Heart right ventricle (tissue), 16 donors: Measurements from ENCODE around the gene SART3. TPM values are rescaled to one million over a fixed set of nuclear protein-coding genes. Genes with fewer than 3 reads are reported as not detected.
"Not testable (repeated sequence)": the region's sequence is repeated elsewhere in the genome, so short reads cannot be mapped to it uniquely, and the experiment has no call there.

Experiments used
- ATAC-seq, 8 donors: fragments of 200-7000 bp; cut with Tn5 transposase; one replicate each; pipeline ENCODE4 v1.9.1; 2020; ENCODE audit warnings: mild to moderate bottlenecking in 8 of 8, moderate library complexity in 8 of 8, moderate number of reproducible peaks in 1 of 8
- DNase-seq, 2 donors: peaks; one replicate each; pipeline ENCODE4 v3.0.0-alpha.2; 2020
- H3K27ac ChIP-seq, 10 donors: fragments of 200-600 bp; sonication (generic) in 2 of 10; one replicate each; pipeline versions ENCODE4 v1.5.0 to v1.8.0; 2020 to 2022; ENCODE audit warnings: mild to moderate bottlenecking in 3 of 10
- H3K27me3 ChIP-seq, 7 donors: fragments of 200-600 bp; one replicate each; pipeline ENCODE4 v1.8.0; 2021 to 2022; ENCODE audit warnings: mild to moderate bottlenecking in 2 of 7
- H3K36me3 ChIP-seq, 9 donors: fragments of 200-600 bp; sonication (generic) in 1 of 9; one replicate each; pipeline versions ENCODE4 v1.5.0 to v1.8.0; 2020 to 2022; ENCODE audit warnings: mild to moderate bottlenecking in 2 of 9
- H3K4me1 ChIP-seq, 9 donors: fragments of 200-600 bp; sonication (generic) in 1 of 9; one replicate each; pipeline versions ENCODE4 v1.5.0 to v1.8.0; 2020 to 2022; ENCODE audit warnings: mild to moderate bottlenecking in 4 of 9
- H3K4me3 ChIP-seq, 10 donors: fragments of 200-600 bp; sonication (generic) in 2 of 10; one replicate each; pipeline versions ENCODE4 v1.5.0 to v1.8.0; 2020 to 2022; ENCODE audit warnings: mild to moderate bottlenecking in 7 of 10, moderate library complexity in 2 of 10
- H3K9me3 ChIP-seq, 11 donors: fragments of 200-600 bp in 10 of 11; sonication (generic) in 2 of 11; one replicate each; pipeline versions ENCODE4 v1.5.0 to v1.8.0; 2013 to 2022; ENCODE audit warnings: mild to moderate bottlenecking in 2 of 11, control low read depth in 1 of 11, moderate library complexity in 1 of 11
- CTCF ChIP-seq, 9 donors: fragments of 200-600 bp; sonication (generic) in 2 of 9; IDR thresholded peaks; one replicate each; pipeline versions ENCODE4 v1.5.0 to v1.8.0; 2021 to 2022; ENCODE audit warnings: antibody characterized with exemption in 9 of 9, mild to moderate bottlenecking in 5 of 9, moderate library complexity in 1 of 9
- WGBS, 2 donors: extraction: QIAGEN DNeasy Blood & Tissue Kit; methylation state at CpG; one replicate each; pipeline ENCODE4 v1.1.7; 2013; ENCODE audit warnings: inconsistent platforms in 1 of 2; 5-methylcytosine and 5-hydroxymethylcytosine counted together
- intact Hi-C, 10 donors: fragments of 100-400 bp; cut with DNase I; formaldehyde crosslinking; loops; one replicate each; pipeline versions ENCODE4 v1.11.1 to v1.14.2; 2022
- polyA plus RNA-seq, 2 donors: library from polyadenylated mRNA; stranded (reverse); fragments of 200-250 nt; gene quantifications; one replicate each; pipeline ENCODE4 v1.2.3, GENCODE V29; 2013
- total RNA-seq, 10 donors: library from RNA; stranded (reverse); fragmentation: NEBNext Ultra II Directional in 3 of 10; extraction: Animal tissue kit (Norgen Biotek cat#: 25700) in 3 of 10; gene quantifications; one replicate each; pipeline versions ENCODE4 v1.2.1 to v1.2.4, GENCODE V29; 2021 to 2023
- donor health status: Arrhythmogenic right ventricular cardiomyopathy.
- donor health status: ischemic (EF 13 %, LVEDD 7.1; RV severe dilation, severe dysfunction).
- donor health status: healthy with polysubstance abuse.
- donor health status: DM: no; HTN: yes; CAD: no.
- donor health status: DM: no; HTN: no; CAD: no.
- donor health status: ischemic (EF 25% LVEDD 6.9; RV normal size, moderate dysfunction).
- donor health status: ischemic (EF 25% LVEDD 5.7; RV mildly dilated, moderate dysfunction).
- donor health status: healthy.
- donor health status: DM: yes; HTN: yes; CAD: no.
- donor health status: Ischemic cardiomyopathy.
- donor health status: ischemic (EF 35%, LVEDD 5.7; RV mildly dilated, moderate dysfunction).
- donor health status: nonischemic (EF 11% LVEDD 7.7; RV severe dilation, severe dysfunction).
- donor health status: DM: yes; HTN: yes; CAD: no.
- donor health status: PGD.
- donor health status: ischemic (EF 29% LVEDD 5.4; RV normal size, mild dysfunction).
- donor health status: nonischemic (EF 23%, LVEDD 6.1; RV moderate dilation, normal function).

The SART3 gene
- total and polyA plus RNA-seq, 12 donors, result 13.5 to 38.0 (median 24.4) TPM

GRCh38 chr12:108577458-108577857, 16.5 kb upstream of the SART3 start:
- H3K9me3 ChIP-seq, result no peaks in the 10 kb centered on the region
- H3K27me3 ChIP-seq, result no peaks in the 10 kb centered on the region
- H3K4me3 ChIP-seq, result no peak overlapping the region
- peaks cover 0 to 29% (median 6%) of the 10 kb centered on the region in 9 donors for H3K4me1 ChIP-seq
- H3K36me3 ChIP-seq, result no peaks in the 10 kb centered on the region
- DNase-seq, result no peak
- TF ChIP-seq CTCF (IDR thresholded peaks at IDR 0.05), result no peak
- ATAC-seq, result no peak
- H3K27ac ChIP-seq, result no peak overlapping the region
- intact Hi-C loops, result loop anchor here in 2 of 10 donors (10.0 kb wide), 2 partner anchors 227 to 237 kb away; no protein-coding TSS in a partner anchor

GRCh38 chr12:108576660-108577234, 15.8 kb upstream of the SART3 start:
- TF ChIP-seq CTCF (IDR thresholded peaks at IDR 0.05), result no peak
- intact Hi-C loops, result loop anchor here in 2 of 10 donors (10.0 kb wide), 2 partner anchors 228 to 238 kb away; no protein-coding TSS in a partner anchor

GRCh38 chr12:108575199-108575912, 14.4 kb upstream of the SART3 start:
- Histone ChIP-seq H3K27ac (no peak overlapping the region), H3K4me3 (no peak overlapping the region), H3K36me3 (peaks cover 0 to 2% (median 0%) of the 10 kb centered on the region in 9 donors), H3K9me3 (no peaks in the 10 kb centered on the region), H3K4me1 (peaks cover 0 to 28% (median 6%) of the 10 kb centered on the region in 9 donors), H3K27me3 (no peaks in the 10 kb centered on the region)
- intact Hi-C loops, result loop anchor here in 2 of 10 donors (10.0 kb wide), 2 partner anchors 229 to 239 kb away; no protein-coding TSS in a partner anchor
- no peak for TF ChIP-seq CTCF (IDR thresholded peaks at IDR 0.05)
- no peak for DNase-seq
- WGBS, 2 donors, result 91 to 95% methylated on average over 9 of the region's 9 CpGs
- ATAC-seq, result no peak

More at GRCh38 chr12:108576660-108577234, 15.8 kb upstream of the SART3 start:
- Histone ChIP-seq H3K4me3 (no peak overlapping the region), H3K9me3 (no peaks in the 10 kb centered on the region), H3K4me1 (peaks cover 0 to 29% (median 6%) of the 10 kb centered on the region in 9 donors), H3K27me3 (no peaks in the 10 kb centered on the region), H3K36me3 (no peaks in the 10 kb centered on the region), H3K27ac (no peak overlapping the region)
- WGBS, 2 donors, result 52 to 58% methylated on average over 6 of the region's 6 CpGs
- no peak for DNase-seq
- peak in 6 of 8 donors; percentile 15 to 67 (median 46) for ATAC-seq

GRCh38 chr12:108574276-108574675, 13.3 kb upstream of the SART3 start:
- not testable (repeated sequence) for H3K27me3 ChIP-seq, H3K9me3 ChIP-seq, DNase-seq, ATAC-seq, H3K27ac ChIP-seq, H3K4me3 ChIP-seq
- intact Hi-C loops, result loop anchor here in 3 of 10 donors (5.0 to 10.0 kb wide), 5 partner anchors 33 to 518 kb away; partner anchors contain the start of gene ALKBH2 (in 1 of the 3)
- 90 to 98% methylated on average over 1 of the region's 1 CpG for WGBS, 2 donors
- H3K36me3 ChIP-seq, result peaks cover 0 to 13% (median 7%) of the 10 kb centered on the region in 9 donors
- H3K4me1 ChIP-seq, result peaks cover 0 to 24% (median 6%) of the 10 kb centered on the region in 9 donors
